ENCODE results near the gene MAP3K2. TPM values are rescaled to one million over a fixed set of nuclear protein-coding genes. Genes with fewer than 3 reads are reported as not detected.
"Not testable (repeated sequence)": the region's sequence is repeated elsewhere in the genome, so short reads cannot be mapped to it uniquely, and the experiment has no call there.

The MAP3K2 gene
- total and polyA plus RNA-seq, 2 experiments from 2014 or later = 10.2 to 23.5 TPM

DNA sequence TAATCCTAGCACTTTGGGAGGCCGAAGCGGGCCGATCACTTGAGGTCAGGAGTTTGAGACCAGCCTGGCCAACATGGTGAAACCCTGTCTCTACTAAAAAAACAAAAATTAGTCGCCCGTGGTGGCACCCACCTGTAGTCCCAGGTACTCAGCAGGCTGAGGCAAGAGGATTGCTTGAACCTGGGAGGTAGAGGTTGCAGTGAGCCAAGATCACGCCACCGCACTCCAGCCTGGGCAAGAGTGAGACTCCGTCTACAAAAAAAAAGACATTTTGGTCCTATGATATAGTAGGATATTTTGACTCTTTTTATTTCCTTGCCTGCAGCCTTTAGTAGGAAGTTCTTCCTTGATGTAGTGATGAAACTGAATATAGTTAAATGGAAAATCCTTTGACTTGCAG, 21.9 kb upstream of the MAP3K2 start:
- H3K4me2 ChIP-seq; H3K9me2 ChIP-seq (ENCODE audit: insufficient read depth); ATAC-seq; DNase-seq (ENCODE audit: low spot score); H3K27me3 Mint-ChIP-seq (ENCODE audit: insufficient read depth, low read depth, poor library complexity); H3K36me3 ChIP-seq (ENCODE audit: insufficient read depth); H3K36me3 Mint-ChIP-seq (ENCODE audit: low read depth); H3K27ac Mint-ChIP-seq; H3K9me3 Mint-ChIP-seq; H3K4me3 Mint-ChIP-seq; H3K27me3 ChIP-seq (ENCODE audit: insufficient read depth); H3K4me1 ChIP-seq (ENCODE audit: insufficient read depth); H2AFZ ChIP-seq; H3K4me3 ChIP-seq; H3F3A ChIP-seq (replicated peaks; ENCODE audit: low read depth); H3K27ac ChIP-seq (ENCODE audit: low read depth); H3K79me2 ChIP-seq (replicated peaks; ENCODE audit: insufficient read depth); H4K20me1 ChIP-seq (replicated peaks; ENCODE audit: insufficient read depth): not testable (repeated sequence)
- H3K4me1 Mint-ChIP-seq = peaks cover 12% of the 10 kb centered on the region

DNA sequence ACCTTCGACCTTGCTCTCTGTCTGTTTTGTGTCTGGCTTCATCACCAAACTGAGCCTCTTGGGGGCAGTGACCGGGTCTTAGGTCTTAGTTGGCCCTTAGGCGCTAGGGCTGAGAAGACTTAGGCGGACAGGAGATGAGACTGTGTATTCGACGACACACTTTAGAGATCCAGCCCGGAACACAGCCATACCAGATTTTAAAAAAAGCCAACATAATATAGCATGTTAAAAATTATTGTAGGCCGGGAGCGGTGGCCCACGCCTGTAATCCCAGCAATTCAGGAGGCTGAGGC, 21.0 kb upstream of the MAP3K2 start:
- peak overlapping the region; percentile 87 for H2AFZ ChIP-seq
- no peak overlapping the region for H3K27ac Mint-ChIP-seq
- peak overlapping the region; percentile 71 for H3K4me3 ChIP-seq
- no peaks in the 10 kb centered on the region for H3K9me2 ChIP-seq (ENCODE audit: insufficient read depth)
- peaks cover 7% of the 10 kb centered on the region for H3K27me3 Mint-ChIP-seq (ENCODE audit: insufficient read depth, low read depth, poor library complexity)
- H3K4me2 ChIP-seq = peak overlapping the region; percentile 66
- TF ChIP-seq CREB1 (CRISPR knock-in tag; IDR thresholded peaks at IDR 0.05; ENCODE audit: low read depth) (no peak), POLR2AphosphoS5 (IDR thresholded peaks at IDR 0.05; ENCODE audit: low read depth) (no peak), ZNF114 (CRISPR knock-in tag; IDR thresholded peaks at IDR 0.05) (no peak), EZH2phosphoT487 (IDR thresholded peaks at IDR 0.05; ENCODE audit: unreplicated experiment) (no peak), EZH2 (IDR thresholded peaks at IDR 0.05; ENCODE audit: low read depth, unreplicated experiment) (no peak)
- TF ChIP-seq, protein P1, sequence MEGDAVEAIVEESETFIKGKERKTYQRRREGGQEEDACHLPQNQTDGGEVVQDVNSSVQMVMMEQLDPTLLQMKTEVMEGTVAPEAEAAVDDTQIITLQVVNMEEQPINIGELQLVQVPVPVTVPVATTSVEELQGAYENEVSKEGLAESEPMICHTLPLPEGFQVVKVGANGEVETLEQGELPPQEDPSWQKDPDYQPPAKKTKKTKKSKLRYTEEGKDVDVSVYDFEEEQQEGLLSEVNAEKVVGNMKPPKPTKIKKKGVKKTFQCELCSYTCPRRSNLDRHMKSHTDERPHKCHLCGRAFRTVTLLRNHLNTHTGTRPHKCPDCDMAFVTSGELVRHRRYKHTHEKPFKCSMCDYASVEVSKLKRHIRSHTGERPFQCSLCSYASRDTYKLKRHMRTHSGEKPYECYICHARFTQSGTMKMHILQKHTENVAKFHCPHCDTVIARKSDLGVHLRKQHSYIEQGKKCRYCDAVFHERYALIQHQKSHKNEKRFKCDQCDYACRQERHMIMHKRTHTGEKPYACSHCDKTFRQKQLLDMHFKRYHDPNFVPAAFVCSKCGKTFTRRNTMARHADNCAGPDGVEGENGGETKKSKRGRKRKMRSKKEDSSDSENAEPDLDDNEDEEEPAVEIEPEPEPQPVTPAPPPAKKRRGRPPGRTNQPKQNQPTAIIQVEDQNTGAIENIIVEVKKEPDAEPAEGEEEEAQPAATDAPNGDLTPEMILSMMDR (conservative IDR thresholded peaks at IDR 0.05; ENCODE audit: low read depth in 2 of 2) = peak; percentile 21 to 28; a peak in 3 of 4 replicates
- TF ChIP-seq, protein P2, sequence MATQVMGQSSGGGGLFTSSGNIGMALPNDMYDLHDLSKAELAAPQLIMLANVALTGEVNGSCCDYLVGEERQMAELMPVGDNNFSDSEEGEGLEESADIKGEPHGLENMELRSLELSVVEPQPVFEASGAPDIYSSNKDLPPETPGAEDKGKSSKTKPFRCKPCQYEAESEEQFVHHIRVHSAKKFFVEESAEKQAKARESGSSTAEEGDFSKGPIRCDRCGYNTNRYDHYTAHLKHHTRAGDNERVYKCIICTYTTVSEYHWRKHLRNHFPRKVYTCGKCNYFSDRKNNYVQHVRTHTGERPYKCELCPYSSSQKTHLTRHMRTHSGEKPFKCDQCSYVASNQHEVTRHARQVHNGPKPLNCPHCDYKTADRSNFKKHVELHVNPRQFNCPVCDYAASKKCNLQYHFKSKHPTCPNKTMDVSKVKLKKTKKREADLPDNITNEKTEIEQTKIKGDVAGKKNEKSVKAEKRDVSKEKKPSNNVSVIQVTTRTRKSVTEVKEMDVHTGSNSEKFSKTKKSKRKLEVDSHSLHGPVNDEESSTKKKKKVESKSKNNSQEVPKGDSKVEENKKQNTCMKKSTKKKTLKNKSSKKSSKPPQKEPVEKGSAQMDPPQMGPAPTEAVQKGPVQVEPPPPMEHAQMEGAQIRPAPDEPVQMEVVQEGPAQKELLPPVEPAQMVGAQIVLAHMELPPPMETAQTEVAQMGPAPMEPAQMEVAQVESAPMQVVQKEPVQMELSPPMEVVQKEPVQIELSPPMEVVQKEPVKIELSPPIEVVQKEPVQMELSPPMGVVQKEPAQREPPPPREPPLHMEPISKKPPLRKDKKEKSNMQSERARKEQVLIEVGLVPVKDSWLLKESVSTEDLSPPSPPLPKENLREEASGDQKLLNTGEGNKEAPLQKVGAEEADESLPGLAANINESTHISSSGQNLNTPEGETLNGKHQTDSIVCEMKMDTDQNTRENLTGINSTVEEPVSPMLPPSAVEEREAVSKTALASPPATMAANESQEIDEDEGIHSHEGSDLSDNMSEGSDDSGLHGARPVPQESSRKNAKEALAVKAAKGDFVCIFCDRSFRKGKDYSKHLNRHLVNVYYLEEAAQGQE (IDR thresholded peaks at IDR 0.05; ENCODE audit: unreplicated experiment) = no peak
- TF ChIP-seq, protein P3, sequence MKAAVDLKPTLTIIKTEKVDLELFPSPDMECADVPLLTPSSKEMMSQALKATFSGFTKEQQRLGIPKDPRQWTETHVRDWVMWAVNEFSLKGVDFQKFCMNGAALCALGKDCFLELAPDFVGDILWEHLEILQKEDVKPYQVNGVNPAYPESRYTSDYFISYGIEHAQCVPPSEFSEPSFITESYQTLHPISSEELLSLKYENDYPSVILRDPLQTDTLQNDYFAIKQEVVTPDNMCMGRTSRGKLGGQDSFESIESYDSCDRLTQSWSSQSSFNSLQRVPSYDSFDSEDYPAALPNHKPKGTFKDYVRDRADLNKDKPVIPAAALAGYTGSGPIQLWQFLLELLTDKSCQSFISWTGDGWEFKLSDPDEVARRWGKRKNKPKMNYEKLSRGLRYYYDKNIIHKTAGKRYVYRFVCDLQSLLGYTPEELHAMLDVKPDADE (IDR thresholded peaks at IDR 0.05) = no peak
- H3K36me3 Mint-ChIP-seq (ENCODE audit: low read depth) = peaks cover 7% of the 10 kb centered on the region; the same call in 1 of the 3 replicates
- H3K36me3 ChIP-seq (ENCODE audit: insufficient read depth) = no peaks in the 10 kb centered on the region
- peaks cover 13% of the 10 kb centered on the region for H3K4me1 Mint-ChIP-seq
- ATAC-seq (no peak), DNase-seq (ENCODE audit: low spot score) (no peak)
- H3K79me2 ChIP-seq (replicated peaks; ENCODE audit: insufficient read depth) = no peaks in the 10 kb centered on the region
- no peaks in the 10 kb centered on the region; the same call in 2 of the 3 replicates for H3K9me3 Mint-ChIP-seq
- H3K4me1 ChIP-seq (ENCODE audit: insufficient read depth) = peaks cover 5% of the 10 kb centered on the region
- H3F3A ChIP-seq (replicated peaks; ENCODE audit: low read depth) = peaks cover 4% of the 10 kb centered on the region; the same call in 1 of the 2 replicates
- no peaks in the 10 kb centered on the region for H3K27me3 ChIP-seq (ENCODE audit: insufficient read depth)
- peak overlapping the region; percentile 29; the same call in 1 of the 2 replicates for H3K27ac ChIP-seq (ENCODE audit: low read depth)
- no peaks in the 10 kb centered on the region for H4K20me1 ChIP-seq (replicated peaks; ENCODE audit: insufficient read depth)
- H3K4me3 Mint-ChIP-seq = peak overlapping the region; percentile 77
